Measurements from ENCODE around the gene FGGY. TPM values are rescaled to one million over a fixed set of nuclear protein-coding genes. Genes with fewer than 3 reads are reported as not detected.
"Not testable (repeated sequence)": the region's sequence is repeated elsewhere in the genome, so short reads cannot be mapped to it uniquely, and the experiment has no call there.

FGGY gene, protein sequence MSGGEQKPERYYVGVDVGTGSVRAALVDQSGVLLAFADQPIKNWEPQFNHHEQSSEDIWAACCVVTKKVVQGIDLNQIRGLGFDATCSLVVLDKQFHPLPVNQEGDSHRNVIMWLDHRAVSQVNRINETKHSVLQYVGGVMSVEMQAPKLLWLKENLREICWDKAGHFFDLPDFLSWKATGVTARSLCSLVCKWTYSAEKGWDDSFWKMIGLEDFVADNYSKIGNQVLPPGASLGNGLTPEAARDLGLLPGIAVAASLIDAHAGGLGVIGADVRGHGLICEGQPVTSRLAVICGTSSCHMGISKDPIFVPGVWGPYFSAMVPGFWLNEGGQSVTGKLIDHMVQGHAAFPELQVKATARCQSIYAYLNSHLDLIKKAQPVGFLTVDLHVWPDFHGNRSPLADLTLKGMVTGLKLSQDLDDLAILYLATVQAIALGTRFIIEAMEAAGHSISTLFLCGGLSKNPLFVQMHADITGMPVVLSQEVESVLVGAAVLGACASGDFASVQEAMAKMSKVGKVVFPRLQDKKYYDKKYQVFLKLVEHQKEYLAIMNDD
- 10.8 TPM for total RNA-seq

DNA sequence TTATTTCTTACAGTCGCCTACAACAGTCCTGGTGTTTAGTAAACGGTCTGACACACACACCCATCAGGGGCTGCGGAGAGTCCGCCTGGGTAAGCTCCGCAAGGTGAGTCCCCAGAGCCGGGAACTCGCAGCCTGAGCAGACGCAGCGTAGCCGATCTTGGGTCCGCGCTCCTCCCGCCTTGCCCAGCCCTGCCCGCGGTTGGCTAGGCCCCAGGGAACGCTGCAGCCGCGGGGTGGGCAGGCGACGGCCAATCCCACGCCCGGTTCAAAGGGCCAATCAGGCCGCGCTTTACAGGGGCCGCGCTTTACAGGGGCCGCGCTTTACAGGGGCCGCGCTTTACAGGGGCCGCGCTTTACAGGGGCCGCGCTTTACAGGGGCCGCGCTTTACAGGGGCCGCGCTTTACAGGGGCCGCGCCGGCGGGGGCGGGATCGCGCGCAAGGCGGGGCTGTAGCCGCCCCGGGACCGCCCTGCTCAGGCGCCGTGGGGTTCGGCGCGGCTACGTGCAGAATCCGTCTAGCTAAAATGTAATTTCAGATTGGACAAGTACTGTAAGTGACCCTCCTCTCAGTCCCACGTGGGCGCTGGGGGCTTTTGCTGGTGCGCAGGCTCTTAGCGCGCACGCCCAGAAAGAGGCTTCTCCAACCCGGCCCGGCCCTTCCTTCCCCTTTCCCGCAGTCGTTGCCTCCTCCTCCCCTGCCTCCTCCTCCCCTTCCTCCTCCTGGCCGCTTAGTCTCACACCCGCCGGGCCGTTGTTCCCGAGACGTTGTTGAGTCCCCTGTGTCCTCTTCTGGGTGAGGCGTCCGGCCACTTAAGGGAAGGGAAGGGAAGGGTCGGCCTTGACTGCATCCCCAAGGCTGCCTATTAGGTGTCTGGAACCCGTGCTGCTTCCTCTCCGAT lies at the start of gene FGGY:
Gene FGGY (plus strand): TSS at position 737 of the 899 bp plus-strand sequence. CDS start 24,456 bp downstream, outside the sequence.
- peak; percentile 64 to 98 (median 97) for DNase-seq (ENCODE audit: low read depth in 2 of 3, low spot score in 2 of 3)

DNA sequence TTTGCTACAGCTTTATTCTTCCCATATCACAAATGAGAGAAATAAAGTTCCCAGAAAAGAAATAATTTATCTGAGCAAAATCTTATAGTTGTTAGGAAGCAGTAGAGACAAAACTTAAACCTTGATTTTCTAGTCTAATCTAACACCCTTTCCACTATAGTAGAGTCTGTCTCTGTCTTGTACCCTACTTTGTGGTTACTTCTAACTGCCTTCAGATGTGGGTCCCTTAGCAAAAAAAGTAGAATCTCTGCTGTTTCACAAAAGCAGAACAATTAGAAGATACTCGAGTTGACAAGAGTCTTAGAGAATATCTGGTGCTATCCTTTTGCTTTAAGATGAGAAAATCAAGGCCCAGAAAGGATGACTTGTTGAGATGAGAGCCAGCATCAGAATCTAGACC lies 48.1 kb upstream of the FGGY start:
- no peak for DNase-seq (ENCODE audit: low read depth in 2 of 3, low spot score in 2 of 3)

DNA sequence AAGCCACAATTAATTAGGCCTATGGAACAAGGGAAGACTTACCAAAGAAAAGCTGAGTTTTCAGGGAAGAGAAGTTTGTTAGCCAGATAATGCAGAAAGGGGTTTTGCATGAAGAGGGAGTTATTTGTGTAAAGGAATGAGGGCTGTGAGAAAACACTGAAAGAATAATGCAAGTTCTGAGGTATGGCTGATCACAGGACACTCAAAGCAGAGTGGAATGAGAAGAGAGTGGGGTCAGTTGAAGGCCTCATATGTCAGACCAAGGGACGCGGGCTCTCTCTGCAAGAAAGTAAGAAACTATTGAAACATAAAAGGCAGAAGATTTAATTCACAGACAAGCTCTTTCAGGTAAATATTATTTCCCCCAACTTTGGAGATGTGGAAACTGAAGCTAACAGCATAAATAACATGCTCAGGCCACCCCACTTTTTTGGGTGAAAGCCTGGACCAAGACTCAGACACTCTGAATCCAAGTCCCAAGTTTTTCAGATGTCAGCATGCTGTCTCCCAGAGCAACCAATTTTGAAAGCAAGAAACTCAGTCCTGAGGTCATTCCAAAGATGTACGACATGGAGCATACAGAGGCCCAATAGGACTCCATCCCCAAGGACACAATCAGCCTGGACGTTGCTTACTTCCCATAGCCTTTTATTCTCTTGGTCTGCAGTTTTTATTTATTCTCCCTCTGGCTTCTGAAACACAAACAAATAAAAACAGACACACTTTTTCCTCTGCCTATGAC lies 47.3 kb upstream of the FGGY start:
- no peak for DNase-seq (ENCODE audit: low read depth in 2 of 3, low spot score in 2 of 3)

DNA sequence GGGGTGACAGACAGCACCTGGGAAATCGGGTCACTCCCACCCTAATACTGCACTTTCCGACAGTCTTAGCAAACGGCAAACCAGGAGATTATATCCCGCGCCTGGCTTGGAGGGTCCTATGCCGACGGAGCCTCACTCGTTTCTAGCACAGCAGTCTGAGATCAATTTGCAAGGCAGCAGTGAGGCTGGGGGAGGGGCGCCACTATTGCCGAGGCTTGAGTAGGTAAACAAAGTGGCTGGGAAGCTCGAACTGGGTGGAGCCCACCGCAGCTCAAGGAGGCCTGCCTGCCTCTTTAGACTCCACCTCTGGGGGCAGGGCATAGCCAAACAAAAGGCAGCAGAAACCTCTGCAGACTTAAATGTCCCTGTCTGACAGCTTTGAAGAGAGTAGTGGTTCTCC lies 45.8 kb upstream of the FGGY start:
- DNase-seq (ENCODE audit: low read depth in 2 of 3, low spot score in 2 of 3), result not testable (repeated sequence)

DNA sequence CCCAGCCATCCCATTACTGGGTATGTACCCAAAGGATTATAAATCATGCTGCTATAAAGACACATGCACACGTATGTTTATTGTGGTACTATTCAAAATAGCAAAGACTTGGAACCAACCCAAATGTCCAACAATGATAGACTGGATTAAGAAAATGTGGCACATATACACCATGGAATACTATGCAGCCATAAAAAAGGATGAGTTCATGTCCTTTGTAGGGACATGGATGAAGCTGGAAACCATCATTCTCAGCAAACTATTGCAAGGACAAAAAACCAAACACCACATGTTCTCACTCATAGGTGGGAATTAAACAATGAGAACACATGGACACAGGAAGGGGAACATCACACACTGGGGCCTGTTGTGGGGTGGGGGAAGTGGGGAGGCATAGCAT lies 40.5 kb upstream of the FGGY start:
- not testable (repeated sequence) for DNase-seq (ENCODE audit: low read depth in 2 of 3, low spot score in 2 of 3)

DNA sequence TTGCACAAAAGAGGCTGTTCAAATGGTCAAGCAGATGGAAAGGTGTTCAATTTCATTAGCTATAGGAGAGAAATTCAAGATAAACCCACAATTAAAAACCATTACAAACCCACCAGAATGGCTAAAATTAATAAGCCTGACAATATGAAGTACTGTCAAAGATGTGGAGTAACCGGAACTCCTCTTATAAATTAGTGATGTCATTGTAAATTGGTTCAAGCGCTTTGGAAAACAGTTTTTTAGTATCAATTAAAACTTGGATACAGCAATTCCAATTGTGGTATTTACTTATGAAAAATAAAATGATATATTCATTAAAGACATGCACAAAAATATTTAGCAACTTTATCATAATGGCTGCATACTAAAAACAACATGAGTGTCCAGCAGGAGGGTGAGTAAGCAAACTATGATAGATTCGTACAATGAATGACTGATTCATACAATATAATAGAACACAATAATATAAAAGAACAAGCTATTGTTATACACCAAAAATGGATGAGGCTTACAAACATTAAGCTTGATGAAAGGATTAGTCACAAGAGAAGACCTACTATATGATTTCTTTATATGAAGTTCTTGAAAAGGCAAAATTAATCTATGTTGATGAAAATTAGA lies 38.4 kb upstream of the FGGY start:
- no peak for DNase-seq (ENCODE audit: low read depth in 2 of 3, low spot score in 2 of 3)

DNA sequence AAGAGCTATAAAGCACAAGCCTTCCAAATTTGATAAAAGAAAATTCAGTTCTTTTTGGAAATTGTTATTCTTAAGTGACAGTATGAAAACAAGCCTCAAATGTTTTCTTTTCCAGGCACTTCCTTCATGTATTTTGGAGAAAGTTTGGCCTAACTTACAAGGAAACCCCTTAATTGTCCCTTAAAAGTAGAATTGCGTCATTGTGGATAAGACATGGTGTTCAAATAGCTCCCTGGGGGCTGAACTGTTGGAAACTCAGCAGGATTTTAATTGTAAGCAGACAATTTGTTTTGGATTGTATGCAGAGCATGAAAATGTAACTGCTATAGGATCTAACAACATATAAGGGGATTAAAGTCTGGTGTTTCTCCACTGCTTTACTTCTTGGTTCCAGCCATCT lies 35.4 kb upstream of the FGGY start:
- no peak for DNase-seq (ENCODE audit: low read depth in 2 of 3, low spot score in 2 of 3)

DNA sequence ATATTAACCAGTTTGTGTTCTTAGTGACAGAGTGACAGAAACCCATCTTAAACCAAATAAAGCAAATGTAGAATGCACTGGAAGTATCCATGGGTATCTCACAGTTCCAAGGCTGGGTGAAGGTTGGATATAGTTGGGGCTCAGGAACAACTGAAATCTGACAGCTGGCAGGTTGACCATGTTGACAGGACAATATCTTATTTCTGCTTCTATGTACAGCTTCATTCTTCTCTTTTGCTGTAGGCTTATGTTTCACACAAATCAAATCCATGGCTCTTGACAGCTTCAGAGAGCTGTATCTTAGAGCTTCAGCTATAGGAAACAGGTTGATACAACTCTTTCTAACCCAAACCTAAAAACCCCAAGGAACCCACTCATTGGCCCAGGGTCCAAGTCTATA lies 34.3 kb upstream of the FGGY start:
- DNase-seq (ENCODE audit: low read depth in 2 of 3, low spot score in 2 of 3), result no peak

DNA sequence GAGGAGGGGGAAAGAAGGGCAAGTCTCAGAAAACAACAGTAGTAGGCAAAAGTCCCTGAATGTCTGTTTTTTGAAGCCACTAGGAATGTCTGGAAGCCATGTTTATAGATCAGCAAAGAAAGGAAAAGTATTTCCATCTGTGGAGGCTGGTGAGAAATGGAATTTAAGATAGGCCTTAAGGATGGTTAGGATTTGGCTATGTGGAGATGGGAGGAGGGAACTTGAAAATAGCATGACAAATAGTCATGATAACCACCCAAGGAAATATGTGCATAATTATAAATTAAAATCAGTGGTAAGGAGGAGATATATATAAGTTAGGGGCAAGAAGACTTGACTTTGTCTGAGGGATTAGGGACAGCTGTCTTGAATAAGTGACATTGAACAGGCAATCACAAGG lies 33.8 kb upstream of the FGGY start:
- no peak for DNase-seq (ENCODE audit: low read depth in 2 of 3, low spot score in 2 of 3)

DNA sequence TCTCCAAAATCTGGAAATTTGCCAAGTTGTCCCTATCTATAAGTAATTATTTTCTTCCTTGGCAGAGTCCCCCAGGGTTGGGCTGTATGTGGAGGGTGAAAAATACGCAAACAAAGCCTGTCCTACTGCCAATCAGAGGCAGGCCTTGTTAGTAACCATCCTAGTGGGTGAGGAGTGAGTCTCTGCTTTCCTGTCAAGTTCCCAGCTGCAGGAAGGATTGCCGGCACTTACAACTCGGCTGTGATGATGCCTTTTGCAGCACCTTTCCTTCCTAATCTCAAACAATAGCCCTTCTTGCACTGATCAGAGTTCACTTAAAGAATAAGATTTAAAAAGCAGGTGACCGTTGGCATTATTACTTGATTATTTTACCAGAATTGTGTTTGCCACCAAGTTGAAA lies 31.3 kb upstream of the FGGY start:
- DNase-seq (ENCODE audit: low read depth in 2 of 3, low spot score in 2 of 3), result no peak

DNA sequence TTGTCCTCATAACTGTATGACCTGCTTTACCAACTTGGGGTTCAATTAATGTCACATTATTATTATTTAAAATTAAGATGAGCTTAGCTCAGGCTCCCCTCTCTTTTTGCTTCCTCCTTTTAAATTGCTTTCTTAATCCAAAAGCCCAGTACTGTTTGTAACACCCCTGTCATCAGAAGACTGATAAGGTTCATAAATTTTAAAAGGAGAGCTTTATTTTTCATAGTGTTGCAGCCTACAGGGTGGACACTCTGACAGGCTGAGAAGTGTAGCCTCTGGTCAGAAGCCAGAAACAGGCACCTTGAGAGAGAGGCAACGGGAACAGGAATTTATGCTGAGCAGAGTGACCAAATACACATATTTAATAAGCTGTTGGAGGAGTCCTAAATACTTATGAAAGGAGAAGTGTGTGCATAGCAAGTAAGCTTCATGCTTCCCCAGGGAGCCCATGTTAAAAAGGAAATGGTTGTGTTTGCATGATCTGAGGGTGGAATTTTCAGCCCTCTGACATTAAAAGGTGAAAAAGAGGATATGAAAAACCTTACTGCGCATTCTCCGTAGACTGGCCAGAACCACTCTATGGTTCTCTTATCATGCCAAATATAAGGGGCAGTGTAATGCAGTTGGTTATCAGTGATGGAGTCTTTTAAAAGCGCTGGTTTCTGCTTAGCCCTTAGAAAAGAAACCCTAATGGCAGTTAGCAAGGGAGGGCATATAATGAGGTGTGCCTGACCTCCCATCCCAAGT lies 30.5 kb upstream of the FGGY start:
- no peak for DNase-seq (ENCODE audit: low read depth in 2 of 3, low spot score in 2 of 3)

DNA sequence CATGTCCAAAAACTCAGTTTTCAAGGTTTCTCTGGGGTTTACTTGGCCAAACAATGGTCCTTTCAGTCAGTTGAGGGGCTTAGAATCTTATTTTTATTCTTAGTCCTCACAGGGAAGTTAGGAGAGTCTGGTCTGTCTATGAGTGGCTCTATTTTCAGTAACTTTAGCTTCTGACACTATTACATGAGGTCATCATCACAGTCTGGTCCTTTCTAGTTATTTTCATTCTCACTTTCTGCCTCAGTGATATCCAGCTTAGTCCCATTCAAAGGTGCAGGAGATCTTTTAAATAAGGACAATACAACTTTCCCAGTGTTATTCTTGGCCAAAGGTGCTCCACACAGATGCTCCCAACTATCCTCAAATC lies 30.0 kb upstream of the FGGY start:
- DNase-seq (ENCODE audit: low read depth in 2 of 3, low spot score in 2 of 3), result no peak

DNA sequence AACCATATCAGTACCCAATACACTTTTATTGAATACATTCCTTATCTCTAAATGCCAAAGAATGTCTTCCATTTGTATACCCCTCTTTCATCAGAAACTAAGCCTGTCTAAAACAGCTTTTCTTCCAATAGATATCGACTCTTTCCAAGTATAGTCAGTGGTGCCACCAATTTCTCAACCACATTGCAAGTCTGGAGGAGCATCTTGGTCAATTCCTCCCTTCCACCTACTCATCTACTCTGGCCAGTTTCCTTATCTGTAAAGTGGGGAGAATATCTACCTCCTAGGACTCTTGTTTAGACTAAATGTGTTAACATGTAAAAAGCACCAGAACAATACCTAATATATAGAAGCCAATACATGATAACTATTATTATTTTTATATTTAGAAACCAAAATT lies 28.5 kb upstream of the FGGY start:
- DNase-seq (ENCODE audit: low read depth in 2 of 3, low spot score in 2 of 3), result no peak

DNA sequence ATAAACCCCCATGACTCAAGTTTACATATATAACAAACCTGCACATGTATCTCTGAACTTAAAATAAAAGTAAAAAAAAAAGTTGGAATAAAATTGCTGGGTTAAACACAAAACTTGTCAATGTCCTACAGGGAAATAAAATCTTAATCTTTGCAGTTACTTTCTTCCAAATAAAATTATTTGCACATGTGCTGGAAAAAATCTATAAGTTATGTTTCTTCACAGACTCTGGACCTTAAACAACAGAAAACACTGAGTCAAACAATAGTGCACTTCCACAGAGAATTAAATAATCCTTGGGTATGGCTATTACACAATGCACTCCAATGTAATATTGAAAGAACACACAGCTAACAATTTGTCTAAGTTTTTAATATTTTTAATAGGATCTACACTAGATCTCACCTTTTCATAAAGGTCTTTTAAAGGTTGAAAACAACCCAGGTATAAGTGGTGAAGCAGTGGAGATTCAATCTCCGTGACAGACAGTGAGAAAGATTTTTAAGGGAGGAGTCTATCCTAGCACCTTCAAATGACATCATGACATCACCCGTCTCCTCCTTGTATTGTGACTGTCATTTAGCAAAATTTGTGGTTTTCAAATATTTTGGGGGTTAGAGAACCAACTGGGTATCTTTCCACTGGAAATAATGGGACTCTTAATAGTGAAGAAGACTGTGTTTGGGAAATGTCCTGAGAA lies 25.2 kb upstream of the FGGY start:
- DNase-seq (ENCODE audit: low read depth in 2 of 3, low spot score in 2 of 3), result no peak

DNA sequence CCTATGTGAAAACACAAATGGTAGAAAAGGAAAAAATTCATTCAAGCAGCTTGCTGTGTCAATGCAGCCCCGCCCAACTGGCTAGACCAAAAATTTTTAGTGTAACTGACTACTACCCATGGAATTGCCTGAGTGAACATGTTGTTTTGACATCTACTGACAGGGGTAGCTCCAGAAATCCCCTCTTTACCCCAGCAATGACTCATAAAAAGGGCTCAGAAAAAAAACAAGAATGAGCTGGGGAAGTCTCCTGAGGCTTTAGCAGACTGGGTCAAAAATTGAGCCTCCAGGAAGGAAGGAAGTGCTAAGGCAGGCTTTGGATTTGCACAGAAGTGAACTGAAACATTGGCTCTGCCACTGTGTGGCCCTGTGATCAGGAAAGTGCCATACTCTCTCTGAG lies 24.4 kb upstream of the FGGY start:
- DNase-seq (ENCODE audit: low read depth in 2 of 3, low spot score in 2 of 3), result no peak

DNA sequence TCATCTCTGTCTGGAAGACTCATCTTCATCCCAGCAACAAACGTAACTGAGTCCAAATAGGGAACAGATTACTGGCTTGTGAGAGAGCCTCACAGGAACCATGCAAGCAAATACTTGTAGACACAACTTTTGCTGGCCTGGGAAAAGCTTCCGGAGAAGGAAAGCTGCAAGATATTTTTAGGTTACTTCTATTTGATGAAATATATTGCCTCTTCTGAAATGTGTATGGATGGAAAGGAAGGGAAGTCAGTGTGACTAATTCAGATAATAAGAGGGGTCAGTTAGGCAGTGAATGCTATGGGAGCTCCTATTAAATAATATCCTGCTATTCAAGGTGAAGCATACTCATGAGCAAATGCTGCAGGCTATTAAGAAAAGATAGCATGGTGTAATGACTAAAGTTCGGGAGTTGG lies 20.4 kb upstream of the FGGY start:
- no peak for DNase-seq (ENCODE audit: low read depth in 2 of 3, low spot score in 2 of 3)

DNA sequence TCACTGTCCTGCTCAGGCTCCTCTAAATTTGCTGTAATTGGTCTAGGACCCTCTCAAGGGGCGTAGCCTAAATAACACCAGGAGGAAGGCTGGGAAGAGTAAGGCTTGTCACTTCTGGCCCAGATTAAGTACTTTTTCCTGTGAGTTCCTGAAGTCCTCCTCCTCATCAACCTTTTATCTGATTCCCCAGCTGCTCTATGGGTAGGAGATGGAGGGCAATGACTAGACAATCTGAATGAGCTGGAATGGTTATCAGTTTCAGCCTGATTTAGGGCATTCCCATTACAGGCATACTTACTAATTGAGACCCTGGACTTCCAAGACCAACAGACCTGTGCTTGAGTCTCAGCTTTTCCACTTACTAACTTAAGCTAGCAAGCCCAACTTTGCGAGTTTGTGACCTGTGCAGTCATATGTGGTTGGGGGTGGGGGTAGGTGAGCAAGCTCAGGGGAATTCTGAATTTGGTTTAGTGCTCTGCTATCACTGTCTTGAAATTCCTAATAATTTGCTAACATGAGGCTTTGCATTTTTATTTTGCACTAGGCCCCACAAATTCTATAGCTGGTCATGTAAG lies 18.0 kb upstream of the FGGY start:
- DNase-seq (ENCODE audit: low read depth in 2 of 3, low spot score in 2 of 3), result no peak

DNA sequence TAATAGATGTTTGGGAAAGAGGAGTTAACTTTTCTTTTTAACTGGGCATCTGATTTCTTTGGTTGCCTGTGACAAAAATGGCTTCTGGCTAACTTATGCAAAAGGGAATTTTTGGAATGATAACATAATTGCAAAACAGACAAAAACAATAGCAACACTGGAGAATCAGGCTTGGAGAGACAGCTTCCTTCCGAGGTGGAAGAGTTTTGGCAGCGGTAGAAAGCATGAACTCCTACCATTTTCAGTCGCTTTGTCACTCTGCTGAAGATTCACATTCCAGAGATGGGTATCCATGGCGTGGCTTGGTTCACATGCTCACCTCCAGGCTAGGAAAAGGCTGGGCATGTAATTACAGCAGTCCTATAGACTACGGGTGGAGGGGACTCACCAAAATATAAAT lies 17.2 kb upstream of the FGGY start:
- DNase-seq (ENCODE audit: low read depth in 2 of 3, low spot score in 2 of 3), result no peak

DNA sequence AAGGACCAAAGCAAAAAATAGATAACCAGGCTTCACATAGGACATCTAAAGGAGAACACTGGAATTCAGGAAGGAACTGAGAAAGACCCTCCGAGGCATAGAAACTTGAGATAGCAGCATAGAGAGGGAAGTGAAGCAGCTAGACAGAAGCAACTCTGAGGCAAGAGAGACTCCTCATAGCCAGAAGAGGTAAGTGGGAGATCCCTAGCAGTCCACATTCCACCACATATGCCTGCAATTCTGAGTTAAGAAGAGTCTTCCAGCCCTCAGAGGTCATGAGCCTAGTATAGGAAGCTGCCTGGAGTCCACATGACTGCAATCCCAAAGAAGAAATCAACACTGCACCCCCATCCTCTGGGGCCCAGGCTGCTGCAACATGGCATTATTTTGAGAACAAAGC lies 13.9 kb upstream of the FGGY start:
- DNase-seq (ENCODE audit: low read depth in 2 of 3, low spot score in 2 of 3), result no peak

All from hematopoietic multipotent progenitor cell (in vitro differentiated cells).